K562 (cell line): ENCODE results near the gene AMFR. TPM values are rescaled to one million over a fixed set of nuclear protein-coding genes. Genes with fewer than 3 reads are reported as not detected.

Experiments
- ATAC-seq: fragments of 200-7000 bp; cut with Tn5 transposase; 3 replicates; pipeline ENCODE4 v1.9.1; 2020; ENCODE audit warnings: moderate library complexity
- BruUV-seq: library from RNA; stranded (reverse); fragments of 400-500 nt; replicated peaks from 2 replicates; lab custom pipeline; 2021; lab: Mats Ljungman, UMichigan
- CTCF ChIA-PET: fragments of 300-600 bp; formaldehyde crosslinking; extraction: SDS; loops from one replicate; lab custom pipeline; 2021; ENCODE audit warnings: low intra/inter-chr PET ratio; lab: Yijun Ruan, JAX
- POLR2A ChIA-PET: fragments of 300-600, 350-650 bp; sonication (Branson Sonifier 250); formaldehyde crosslinking; extraction: SDS; loops from one replicate; lab custom pipeline; 2021; ENCODE audit warnings: antibody characterized with exemption, inconsistent platforms; lab: Yijun Ruan, JAX
- DNase-seq, 4 experiments: peaks; one replicate each; pipeline versions ENCODE4 v3.0.0 to v3.0.0-alpha.2; 2011 to 2018; ENCODE audit warnings: low spot score in 3 of 4, mixed read lengths in 3 of 4; ENCODE audit errors: extremely low read depth in 1 of 4
- FAIRE-seq: peaks from 2 replicates; lab custom pipeline; 2011; peaks lifted over from hg19 to GRCh38; lab: Jason Lieb, UNC
- H2AFZ ChIP-seq: 2 replicates; pipeline ENCODE4 v1.6.0; 2011; ENCODE audit warnings: low read depth, low read length, control low read depth, inconsistent platforms
- H3K27ac ChIP-seq: fragments of 200-600 bp; 3 replicates; pipeline ENCODE4 v1.8.0; 2011; ENCODE audit warnings: low read depth, mild to moderate bottlenecking, control low read depth, inconsistent platforms, low read length, moderate library complexity, mixed read lengths; ENCODE audit errors: extremely low read depth
- H3K27me3 ChIP-seq, 2 experiments: fragments of 300-600 bp in 1 of 2; 2 replicates in 1 of 2; 3 replicates in 1 of 2; pipeline versions ENCODE4 v1.6.0 to v1.8.0; 2011; ENCODE audit warnings: inconsistent platforms in 2 of 2, low read length in 2 of 2, mild to moderate bottlenecking in 1 of 2, mixed read lengths in 1 of 2, moderate library complexity in 1 of 2; ENCODE audit not compliant: control insufficient read depth in 2 of 2, insufficient read depth in 2 of 2
- H3K36me3 ChIP-seq: fragments of 300-600 bp; 3 replicates; pipeline ENCODE4 v1.8.0; 2011; ENCODE audit warnings: mild to moderate bottlenecking, low read length, inconsistent platforms; ENCODE audit not compliant: control insufficient read depth, insufficient read depth
- H3K4me1 ChIP-seq, 2 experiments: fragments of 200-600 bp in 1 of 2; replicated peaks in 1 of 2; 2 replicates in 1 of 2; 3 replicates in 1 of 2; pipeline versions ENCODE4 v1.5.1 to v1.8.0; 2011; ENCODE audit warnings: inconsistent platforms in 2 of 2, low read length in 2 of 2, mild to moderate bottlenecking in 1 of 2, mixed read lengths in 1 of 2, moderate library complexity in 1 of 2; ENCODE audit not compliant: control insufficient read depth in 2 of 2, insufficient read depth in 2 of 2
- H3K4me2 ChIP-seq: 2 replicates; pipeline ENCODE4 v1.6.1; 2011; ENCODE audit warnings: low read length, control low read depth, inconsistent platforms, mixed read lengths; ENCODE audit not compliant: insufficient read depth
- H3K4me3 ChIP-seq: fragments of 200-600 bp; sonication (generic), shearing (Covaris generic); 2 replicates; pipeline ENCODE4 v1.5.1; 2016; ENCODE audit warnings: control low read depth, inconsistent platforms
- H3K79me2 ChIP-seq: fragments of 200-600 bp; 3 replicates; pipeline ENCODE4 v1.8.0; 2011; ENCODE audit warnings: low read length, inconsistent platforms; ENCODE audit not compliant: control insufficient read depth, insufficient read depth
- H3K9ac ChIP-seq, 2 experiments: 2 replicates each; pipeline versions ENCODE4 v1.6.0 to v1.6.1; 2011; ENCODE audit warnings: low read depth in 2 of 2, low read length in 2 of 2, control low read depth in 1 of 2, inconsistent platforms in 1 of 2, mild to moderate bottlenecking in 1 of 2, mixed read lengths in 1 of 2; ENCODE audit not compliant: insufficient read depth in 1 of 2
- H3K9me1 ChIP-seq: one replicate; pipeline ENCODE4 v1.6.0; 2011; ENCODE audit warnings: inconsistent platforms, mild to moderate bottlenecking, low read length, moderate library complexity; ENCODE audit not compliant: control insufficient read depth, insufficient read depth
- H3K9me3 ChIP-seq: replicated peaks from 2 replicates; pipeline ENCODE4 v1.5.1; 2011; ENCODE audit warnings: low read depth, low read length, inconsistent platforms; ENCODE audit not compliant: control insufficient read depth, insufficient read depth
- H4K20me1 ChIP-seq: replicated peaks from 2 replicates; pipeline ENCODE4 v1.6.1; 2011; ENCODE audit warnings: low read length, inconsistent platforms, mixed read lengths; ENCODE audit not compliant: control insufficient read depth, insufficient read depth
- EGR1 ChIP-seq: fragments of 450-650 bp; conservative IDR thresholded peaks from 2 replicates; pipeline ENCODE4 v1.6.1; 2017; ENCODE audit warnings: mild to moderate bottlenecking
- WGBS: fragments of 100-300 bp; shearing (Covaris generic); methylation state at CpG from one replicate; pipeline ENCODE4 v1.1.6; 2016; ENCODE audit warnings: low coverage, mixed read lengths; ENCODE audit not compliant: insufficient coverage; ENCODE audit errors: missing lambda C conversion rate; 5-methylcytosine and 5-hydroxymethylcytosine counted together
- in situ Hi-C: fragments of 300-500 bp; cut with MboI; formaldehyde crosslinking; loops from 4 replicates; pipeline ENCODE4 v1.15.0; 2018; ENCODE audit warnings: inconsistent platforms, mixed read lengths
- intact Hi-C: fragments of 100-400 bp; cut with micrococcal nuclease; formaldehyde crosslinking; loops from 2 replicates; pipeline ENCODE4 v1.14.2; 2022
- polyA plus RNA-seq, 8 experiments: library from polyadenylated mRNA; depleted of rRNA in 4 of 8; stranded (reverse) in 5 of 8; unstranded in 3 of 8; fragments of >200 nt; fragmentation: Nextera tagmentation in 2 of 8; fragmentation: Illumina TruSeq in 1 of 8; extraction: Ambion mirVana in 2 of 8; extraction: Trizol in 1 of 8; gene quantifications; 2 replicates each; pipeline versions ENCODE4 v1.2.1 to v1.2.3, GENCODE V29; 2011 to 2014; ENCODE audit warnings: inconsistent platforms in 1 of 8, missing spikeins in 1 of 8
- total RNA-seq, 7 experiments: library from RNA; depleted of rRNA in 6 of 7; stranded (reverse); fragments of >200 nt in 6 of 7; fragmentation: Illumina TruSeq in 2 of 7; extraction: Trizol in 2 of 7; gene quantifications; 2 replicates each; pipeline versions ENCODE4 v1.2.1 to v1.2.3, GENCODE V29; 2011 to 2021; ENCODE audit warnings: low replicate concordance in 1 of 7
- TF ChIP-seq, protein P1 (sequence below), 2 experiments: fragments of 450-650 bp in 1 of 2; sonication (generic) in 1 of 2; formaldehyde crosslinking in 1 of 2; IDR thresholded peaks; 2 replicates each; pipeline versions ENCODE4 v1.7.1 to v1.9.0; 2016 to 2022; ENCODE audit warnings: inconsistent platforms in 1 of 2, mild to moderate bottlenecking in 1 of 2, missing genetic modification reagents in 1 of 2

AMFR gene
- total and polyA plus RNA-seq, 9 of the 15 experiments (the other 6 are each of a cell fraction or from before 2014, with no cell fraction given), result 15.6 to 113 (median 58.4) TPM

- in situ Hi-C loops, result no loop called here
- Histone ChIP-seq H3K4me2 (no peak overlapping the region), H3K9me3 (no peaks in the 10 kb centered on the region), H3K4me3 (no peak overlapping the region), H3K36me3 (peaks cover 70% of the 10 kb centered on the region), H3K9me1 (no peaks in the 10 kb centered on the region), H3K27me3 (no peaks in the 10 kb centered on the region), H2AFZ (no peak overlapping the region), H3K9ac (no peak overlapping the region), H4K20me1 (no peaks in the 10 kb centered on the region), H3K27ac (no peak overlapping the region), H3K4me1 (no peaks in the 10 kb centered on the region; a peak in 3 of 5 replicates), H3K79me2 (peaks cover 5% of the 10 kb centered on the region)
- FAIRE-seq, result no peak
- no peak for ATAC-seq
- no peak for DNase-seq
- intact Hi-C loops, result no loop called here
- POLR2A ChIA-PET, result no interaction called here
- CTCF ChIA-PET, result no interaction called here
- no peak for TF ChIP-seq EGR1
- TF ChIP-seq, protein P1, sequence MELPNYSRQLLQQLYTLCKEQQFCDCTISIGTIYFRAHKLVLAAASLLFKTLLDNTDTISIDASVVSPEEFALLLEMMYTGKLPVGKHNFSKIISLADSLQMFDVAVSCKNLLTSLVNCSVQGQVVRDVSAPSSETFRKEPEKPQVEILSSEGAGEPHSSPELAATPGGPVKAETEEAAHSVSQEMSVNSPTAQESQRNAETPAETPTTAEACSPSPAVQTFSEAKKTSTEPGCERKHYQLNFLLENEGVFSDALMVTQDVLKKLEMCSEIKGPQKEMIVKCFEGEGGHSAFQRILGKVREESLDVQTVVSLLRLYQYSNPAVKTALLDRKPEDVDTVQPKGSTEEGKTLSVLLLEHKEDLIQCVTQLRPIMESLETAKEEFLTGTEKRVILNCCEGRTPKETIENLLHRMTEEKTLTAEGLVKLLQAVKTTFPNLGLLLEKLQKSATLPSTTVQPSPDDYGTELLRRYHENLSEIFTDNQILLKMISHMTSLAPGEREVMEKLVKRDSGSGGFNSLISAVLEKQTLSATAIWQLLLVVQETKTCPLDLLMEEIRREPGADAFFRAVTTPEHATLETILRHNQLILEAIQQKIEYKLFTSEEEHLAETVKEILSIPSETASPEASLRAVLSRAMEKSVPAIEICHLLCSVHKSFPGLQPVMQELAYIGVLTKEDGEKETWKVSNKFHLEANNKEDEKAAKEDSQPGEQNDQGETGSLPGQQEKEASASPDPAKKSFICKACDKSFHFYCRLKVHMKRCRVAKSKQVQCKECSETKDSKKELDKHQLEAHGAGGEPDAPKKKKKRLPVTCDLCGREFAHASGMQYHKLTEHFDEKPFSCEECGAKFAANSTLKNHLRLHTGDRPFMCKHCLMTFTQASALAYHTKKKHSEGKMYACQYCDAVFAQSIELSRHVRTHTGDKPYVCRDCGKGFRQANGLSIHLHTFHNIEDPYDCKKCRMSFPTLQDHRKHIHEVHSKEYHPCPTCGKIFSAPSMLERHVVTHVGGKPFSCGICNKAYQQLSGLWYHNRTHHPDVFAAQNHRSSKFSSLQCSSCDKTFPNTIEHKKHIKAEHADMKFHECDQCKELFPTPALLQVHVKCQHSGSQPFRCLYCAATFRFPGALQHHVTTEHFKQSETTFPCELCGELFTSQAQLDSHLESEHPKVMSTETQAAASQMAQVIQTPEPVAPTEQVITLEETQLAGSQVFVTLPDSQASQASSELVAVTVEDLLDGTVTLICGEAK (IDR thresholded peaks at IDR 0.05), result peak; percentile 82
- TF ChIP-seq, protein P1 (CRISPR knock-in tag; IDR thresholded peaks at IDR 0.05), result no peak
- BruUV-seq, result no TSS peak
- 93% methylated on average over 2 of the region's 2 CpGs for WGBS
These were observed 56.8 kb downstream of the AMFR start for GRCh38 chr16:56368545-56368944.
